Embryonic facial prominence (tissue), 1 donor: ENCODE data around the gene TOP3A.

ENCODE experiments used
- DNase-seq: peaks from one replicate; pipeline ENCODE4 v3.0.0-alpha.2; 2016; ENCODE audit errors: extremely low spot score

The TOP3A gene

DNA sequence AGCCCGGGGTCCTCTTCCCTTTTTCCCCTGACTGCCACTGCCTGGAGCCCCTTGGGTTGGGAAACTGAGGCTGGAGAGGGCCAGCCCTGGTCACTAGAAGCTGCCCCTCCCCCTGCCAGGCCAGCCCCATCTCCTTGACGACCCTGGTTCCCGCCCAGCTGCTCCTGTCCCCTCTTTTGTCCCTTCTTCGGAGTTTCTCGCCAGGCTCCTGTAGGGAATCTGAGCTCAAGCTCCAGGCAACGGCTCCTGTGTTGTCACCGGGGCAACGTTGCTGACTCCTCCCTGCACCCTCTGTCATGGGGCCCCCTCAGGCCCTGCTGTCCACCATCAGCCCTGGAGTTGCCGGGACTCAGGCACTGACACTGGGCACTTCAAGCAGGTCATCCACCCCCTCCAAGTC is 83.6 kb downstream of the TOP3A start:
- DNase-seq, result no peak

DNA sequence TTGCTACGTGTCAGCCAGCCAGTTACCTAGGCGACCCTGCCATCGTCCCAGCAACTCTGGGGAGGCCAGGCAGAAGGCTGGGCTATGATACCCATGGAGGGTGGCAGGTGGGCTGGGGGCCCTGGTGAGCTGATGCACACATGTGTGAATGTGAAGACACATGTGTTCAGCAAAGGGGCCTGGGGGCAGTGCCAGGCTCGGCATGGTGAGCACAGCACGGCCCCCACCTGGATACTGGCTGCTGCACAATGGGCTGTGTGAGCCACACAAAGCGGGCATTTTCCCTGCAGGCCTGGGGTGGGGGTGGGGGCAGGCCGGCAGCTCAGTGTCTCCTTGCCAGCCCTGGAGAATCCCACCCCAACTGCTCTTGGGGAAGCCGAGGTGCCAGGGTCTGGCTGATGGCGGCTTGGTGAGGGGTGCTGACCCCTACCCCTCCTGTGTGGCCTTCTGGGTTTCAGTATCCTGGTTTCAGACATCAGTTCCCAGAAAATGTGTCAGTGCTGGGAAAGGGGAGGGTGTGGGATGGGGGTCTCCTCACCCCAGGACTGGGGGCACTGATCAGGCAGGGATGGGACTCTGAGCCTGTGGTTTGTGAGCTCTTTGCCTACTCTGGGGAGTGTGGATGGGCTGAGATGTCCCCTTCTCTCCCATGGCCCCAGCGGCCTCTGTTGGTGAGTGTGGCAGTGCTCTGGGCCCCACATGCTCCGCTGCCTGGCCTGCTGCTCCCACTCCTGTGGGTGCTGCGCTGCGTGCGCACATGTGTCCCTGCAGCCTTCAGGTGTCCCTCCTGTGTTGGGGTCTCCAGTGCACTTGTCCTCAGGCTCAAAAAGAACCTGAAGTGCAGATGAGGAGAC is 84.3 kb downstream of the TOP3A start:
- DNase-seq, result no peak

DNA sequence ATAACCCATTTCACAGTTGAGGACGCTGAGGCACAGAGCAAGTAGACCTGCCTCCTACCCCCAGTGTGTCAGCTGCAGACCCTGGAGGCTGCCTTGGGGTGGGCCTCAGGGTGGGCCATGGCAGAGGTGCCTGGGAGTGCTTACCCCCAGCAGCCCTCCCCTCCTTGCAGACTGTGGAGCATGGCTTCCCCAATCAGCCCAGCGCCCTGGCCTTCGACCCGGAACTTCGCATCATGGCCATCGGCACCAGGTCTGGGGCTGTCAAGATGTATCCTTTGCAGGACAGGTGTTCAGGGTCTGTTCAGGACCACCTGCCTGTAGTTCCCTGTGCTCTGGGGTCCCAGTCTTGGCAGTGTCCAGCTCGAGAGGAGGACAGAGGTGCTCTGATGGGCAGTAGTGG is 85.0 kb downstream of the TOP3A start:
- DNase-seq, result no peak

DNA sequence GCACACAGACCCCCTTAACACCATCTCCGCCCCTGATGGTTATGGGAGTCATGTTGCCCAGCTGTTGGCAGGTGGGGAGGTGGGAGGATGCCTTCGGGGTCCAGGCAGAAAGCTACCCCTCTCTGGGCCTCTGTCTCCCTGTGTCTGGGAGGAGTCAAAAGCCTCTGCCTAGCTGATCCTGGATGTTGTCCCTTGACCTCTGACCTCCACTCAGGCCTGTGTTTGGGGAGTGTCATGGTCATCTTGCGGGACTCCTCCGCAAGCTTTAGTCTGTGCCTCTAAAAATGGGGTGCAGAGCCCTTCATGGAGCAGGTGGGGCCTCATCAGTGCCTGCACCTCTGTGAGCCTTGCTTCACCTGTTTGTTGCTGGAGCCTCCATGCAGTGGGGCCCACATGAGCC is 85.5 kb downstream of the TOP3A start:
- DNase-seq, result no peak

DNA sequence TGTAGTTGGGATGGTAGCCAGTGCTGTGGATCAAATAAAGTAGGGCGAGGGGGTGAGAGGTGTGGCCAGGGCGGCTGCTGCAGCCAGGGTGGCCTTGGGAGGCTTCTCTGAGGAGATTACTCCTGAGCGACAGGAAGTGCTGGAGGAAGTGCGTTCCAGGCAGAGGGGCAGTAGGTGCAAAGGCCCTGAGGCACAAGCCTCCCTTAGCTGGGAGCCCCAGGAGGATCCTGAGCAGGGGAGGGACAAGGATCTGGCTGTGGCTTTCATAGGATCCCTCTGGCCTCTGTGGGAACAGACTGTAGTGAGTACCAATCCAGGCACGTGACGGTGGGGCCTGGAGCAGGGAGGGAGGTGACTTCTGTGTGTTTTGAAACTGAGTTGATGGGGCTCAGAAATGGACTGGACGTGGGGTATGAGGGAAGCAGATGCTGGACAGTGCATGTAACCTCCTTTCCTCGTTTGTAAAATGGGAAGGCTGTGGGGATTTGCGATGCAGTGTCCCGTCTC is 86.6 kb downstream of the TOP3A start:
- no peak for DNase-seq

DNA sequence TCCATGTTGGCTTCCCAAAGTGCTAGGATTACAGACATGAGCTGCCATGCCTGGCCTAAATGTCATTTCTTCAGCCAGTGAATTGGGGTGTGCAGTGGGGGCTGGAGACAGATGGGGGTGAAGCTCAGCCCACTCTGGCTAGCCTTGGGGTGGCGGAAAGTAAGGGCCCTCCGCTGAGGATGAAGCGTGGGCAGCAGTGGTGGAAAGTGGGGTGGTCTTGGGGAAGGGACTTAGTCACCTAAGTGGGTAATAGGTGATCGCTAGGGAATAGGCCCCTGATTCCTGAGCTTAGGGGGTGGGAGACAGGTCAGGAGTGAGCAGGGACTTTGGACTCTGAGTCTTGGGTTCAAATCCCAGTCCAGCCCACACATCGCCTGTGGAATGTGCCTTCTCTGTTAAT is 87.2 kb downstream of the TOP3A start:
- no peak for DNase-seq

DNA sequence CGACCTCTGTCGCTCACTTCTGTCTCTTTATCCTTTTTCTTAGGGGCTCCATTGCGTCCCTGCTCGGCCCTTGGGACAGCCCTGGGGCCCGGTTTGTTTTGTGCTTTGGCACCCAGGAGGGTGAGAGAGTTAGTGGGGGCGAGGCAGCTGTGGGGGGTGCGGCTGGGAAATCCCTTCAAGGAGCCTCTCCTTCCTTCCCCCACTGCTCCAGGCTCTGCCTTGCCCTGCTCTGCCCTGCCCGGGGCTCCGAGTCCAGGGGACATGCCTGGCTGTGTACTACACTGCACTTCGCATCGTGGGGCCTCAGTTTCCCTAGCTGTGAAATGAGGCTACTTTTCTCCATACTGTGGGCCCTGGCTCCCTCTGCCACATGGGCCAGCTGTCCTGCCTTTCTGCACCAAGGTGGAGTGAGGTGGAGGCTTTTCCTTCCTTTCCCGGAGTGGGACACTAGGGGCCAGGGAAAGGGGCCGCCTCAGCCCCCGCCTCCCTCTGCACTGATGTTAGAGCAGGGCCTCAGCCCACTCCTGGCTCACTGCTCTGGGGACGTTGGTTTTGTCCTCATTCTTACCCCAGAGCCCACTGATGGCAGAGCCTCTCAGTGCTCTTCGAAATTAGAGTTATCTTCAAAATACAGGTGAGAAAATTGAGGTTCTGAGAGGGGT is 88.4 kb downstream of the TOP3A start:
- no peak for DNase-seq

DNA sequence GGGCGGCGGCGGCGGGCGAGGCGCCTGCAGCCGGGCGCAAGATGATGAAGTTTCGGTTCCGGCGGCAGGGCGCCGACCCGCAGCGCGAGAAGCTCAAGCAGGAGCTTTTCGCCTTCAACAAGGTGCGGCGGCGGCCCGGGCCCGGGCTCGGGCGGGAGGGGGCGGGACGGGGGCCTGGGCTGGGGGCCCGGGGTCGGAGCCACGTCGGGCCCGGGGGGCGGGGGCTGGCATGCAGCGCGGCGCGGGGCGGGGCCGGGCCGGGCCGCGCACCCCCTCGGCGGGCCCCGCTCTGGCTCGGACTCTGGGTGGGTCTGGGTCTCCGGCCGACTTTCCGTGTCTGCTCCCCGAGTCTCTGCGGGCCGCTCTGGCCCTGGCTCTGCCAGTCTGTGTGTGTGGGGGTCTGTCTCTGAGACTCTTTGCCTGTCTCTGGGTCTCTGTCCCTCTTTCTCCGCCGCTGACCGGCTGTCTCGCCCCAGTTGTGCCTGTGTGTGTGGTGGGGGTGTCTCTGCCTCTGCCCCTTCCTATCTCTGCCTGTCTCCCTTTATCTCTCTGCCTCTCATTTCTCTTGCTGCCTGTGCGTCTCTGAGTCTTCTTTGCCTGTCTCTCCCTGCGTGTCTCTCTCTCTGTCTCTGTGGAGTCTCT is 89.0 kb downstream of the TOP3A start:
- DNase-seq, result no peak

DNA sequence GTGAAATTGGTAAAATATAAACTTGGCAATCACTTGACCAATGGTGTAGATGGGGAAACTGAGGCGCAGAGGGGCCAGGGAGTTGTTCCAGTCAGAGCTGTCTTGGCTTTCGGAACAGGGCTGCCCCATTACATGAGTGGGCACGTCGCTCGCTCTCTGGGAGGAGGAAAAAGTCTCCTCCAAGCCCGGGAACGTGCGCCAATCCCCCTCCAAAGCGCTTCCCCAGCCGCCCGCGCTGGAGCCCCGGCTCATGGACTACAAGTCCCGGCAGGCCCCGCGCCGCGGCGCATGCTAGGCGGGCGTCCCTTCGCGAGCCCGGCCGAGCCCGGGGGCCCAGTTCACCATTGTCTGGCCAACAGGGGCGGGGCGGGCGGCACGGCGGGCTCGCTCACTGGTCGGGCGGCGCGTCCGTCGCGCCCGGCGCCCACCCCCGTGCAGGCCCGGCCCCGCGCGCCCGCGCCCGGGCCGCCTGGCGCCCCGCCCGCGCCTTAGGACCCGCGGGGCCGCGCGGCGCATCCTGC is 89.6 kb downstream of the TOP3A start, which contains the start of gene LLGL1:
LLGL1 (plus strand) TSS at position 515 of the 521 bp plus-strand sequence. CDS start 48 bp downstream, outside the sequence.
- DNase-seq, result peak; percentile 86

DNA sequence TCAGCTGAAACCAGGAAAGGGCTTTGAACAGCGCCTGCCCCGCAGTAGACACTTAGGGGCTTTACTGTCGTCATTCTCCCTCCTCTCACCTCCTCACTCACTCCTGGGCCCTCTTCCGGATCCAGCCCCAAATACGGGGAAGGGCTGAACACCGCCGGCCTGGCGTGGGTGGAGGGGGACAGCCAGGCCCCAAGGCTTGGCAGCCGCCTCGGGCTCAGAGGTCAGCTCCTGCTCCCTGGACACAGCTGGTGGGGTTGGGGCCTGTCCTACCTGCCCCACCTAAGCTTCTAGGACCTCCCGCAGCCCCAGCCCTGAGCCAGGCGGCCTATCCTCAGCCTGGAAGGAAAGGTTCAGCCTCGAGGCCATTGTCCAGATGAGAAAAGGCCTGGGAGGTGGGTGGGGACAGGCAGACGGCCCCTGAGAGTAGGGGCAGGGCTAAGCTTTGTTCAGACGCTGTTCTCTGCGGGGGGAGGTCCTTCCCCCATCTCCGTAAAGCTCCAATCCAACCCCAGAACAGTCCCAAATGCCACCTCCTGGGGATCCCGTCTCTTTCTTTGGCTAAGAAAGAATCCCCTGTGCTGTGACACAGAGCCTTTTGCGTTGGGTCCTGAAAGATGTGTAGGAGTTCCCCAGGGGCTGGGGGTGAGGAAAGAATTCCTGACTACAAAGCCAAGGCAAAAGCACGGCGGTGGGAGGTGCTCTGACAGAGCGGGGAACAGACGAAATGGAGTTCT is 90.2 kb downstream of the TOP3A start:
- no peak for DNase-seq

DNA sequence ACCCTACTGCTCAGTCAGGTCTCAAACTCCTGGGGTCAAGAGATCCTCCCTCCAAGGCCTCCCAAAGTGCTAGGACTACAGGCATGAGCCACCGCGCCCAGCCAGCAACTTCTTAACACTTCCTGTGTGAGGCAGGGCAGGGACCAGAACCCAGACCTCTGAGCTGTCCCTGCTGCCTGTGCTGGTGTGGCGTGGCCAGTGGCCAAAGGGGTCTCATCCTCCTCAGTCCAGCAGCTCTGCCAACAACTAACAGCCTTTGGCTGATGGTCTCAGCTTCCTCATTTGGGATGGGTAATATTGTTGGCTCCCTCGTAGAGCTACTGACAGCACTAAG is 90.8 kb downstream of the TOP3A start:
- no peak for DNase-seq
